OCI-LY7 (cell line): ENCODE data around the gene CNTF. TPM values are rescaled to one million over a fixed set of nuclear protein-coding genes. Genes with fewer than 3 reads are reported as not detected.

Experiments used
- BruUV-seq: library from RNA; stranded (reverse); fragments of 400-500 nt; replicated peaks from 2 replicates; lab custom pipeline; 2021; lab: Mats Ljungman, UMichigan
- CTCF ChIA-PET: fragments of 300-600 bp; sonication (Branson Sonifier 250); formaldehyde crosslinking; loops from one replicate; lab custom pipeline; 2022; ENCODE audit warnings: antibody characterized with exemption; ENCODE audit not compliant: unreplicated experiment; lab: Charles Lee
- POLR2A ChIA-PET: fragments of 300-600 bp; sonication (Branson Sonifier 250); formaldehyde crosslinking; loops from one replicate; lab custom pipeline; 2022; ENCODE audit warnings: antibody characterized with exemption; lab: Charles Lee
- DNase-seq: peaks from one replicate; pipeline ENCODE4 v3.0.0-alpha.2; 2015; ENCODE audit warnings: low spot score
- H2AFZ ChIP-seq: fragments of 200-600 bp; sonication (generic), shearing (Covaris generic); 2 replicates; pipeline ENCODE4 v1.6.1; 2014; ENCODE audit warnings: mild to moderate bottlenecking, antibody characterized with exemption, low read length, moderate library complexity
- H3K27ac ChIP-seq: fragments of 200-600 bp; sonication (generic); 2 replicates; pipeline ENCODE4 v1.5.1; 2014; ENCODE audit warnings: mixed run types, low read depth, mild to moderate bottlenecking, moderate library complexity, low read length, inconsistent platforms; ENCODE audit not compliant: poor library complexity, severe bottlenecking
- H3K36me3 ChIP-seq: fragments of 200-600 bp; sonication (generic); 2 replicates; pipeline ENCODE4 v1.6.1; 2014; ENCODE audit warnings: mild to moderate bottlenecking, antibody characterized with exemption, low read length, moderate library complexity, mixed read lengths; ENCODE audit not compliant: insufficient read depth
- H3K4me1 ChIP-seq: fragments of 200-600 bp; sonication (generic); 2 replicates; pipeline ENCODE4 v1.5.1; 2014; ENCODE audit warnings: mild to moderate bottlenecking, low read length; ENCODE audit not compliant: insufficient read depth, poor library complexity, severe bottlenecking
- H3K4me2 ChIP-seq: fragments of 200-600 bp; sonication (generic); 2 replicates; pipeline ENCODE4 v1.6.1; 2014; ENCODE audit warnings: mild to moderate bottlenecking, low read length
- H3K4me3 ChIP-seq: fragments of 200-600 bp; sonication (generic); 2 replicates; pipeline ENCODE4 v1.5.1; 2014; ENCODE audit warnings: mild to moderate bottlenecking, low read depth, low read length; ENCODE audit not compliant: poor library complexity, severe bottlenecking
- H3K79me2 ChIP-seq: fragments of 200-600 bp; sonication (generic); 2 replicates; pipeline ENCODE4 v1.6.1; 2016; ENCODE audit warnings: low read depth, mild to moderate bottlenecking, low read length, moderate library complexity, mixed read lengths; ENCODE audit not compliant: insufficient read depth
- H3K9me2 ChIP-seq: fragments of 200-600 bp; sonication (generic); 2 replicates; pipeline ENCODE4 v1.6.1; 2016; ENCODE audit warnings: mild to moderate bottlenecking, low read length, mixed read lengths; ENCODE audit not compliant: insufficient read depth
- H3K9me3 ChIP-seq: fragments of 200-600 bp; sonication (generic); 2 replicates; pipeline ENCODE4 v1.6.1; 2014; ENCODE audit warnings: mild to moderate bottlenecking, mixed run types, low read length, mixed read lengths
- H4K20me1 ChIP-seq: fragments of 200-600 bp; sonication (generic); 2 replicates; pipeline ENCODE4 v1.6.1; 2014; ENCODE audit warnings: mild to moderate bottlenecking, antibody characterized with exemption, low read length, moderate library complexity, mixed read lengths; ENCODE audit not compliant: insufficient read depth
- EZH2phosphoT487 ChIP-seq: fragments of 200-600 bp; sonication (generic); IDR thresholded peaks from 2 replicates; pipeline ENCODE4 v1.6.1; 2018; ENCODE audit warnings: low read depth, borderline replicate concordance, mild to moderate bottlenecking, mixed run types, antibody characterized with exemption, low read length, moderate library complexity, mixed read lengths
- intact Hi-C: fragments of 100-400 bp; cut with micrococcal nuclease; formaldehyde crosslinking; loops from one replicate; pipeline ENCODE4 v1.10.0; 2022; ENCODE audit not compliant: unreplicated experiment
- total RNA-seq, 2 experiments: library from RNA; depleted of rRNA in 1 of 2; stranded (reverse); fragments of >200 nt in 1 of 2; shearing (Covaris generic) in 1 of 2; gene quantifications; 2 replicates each; pipeline ENCODE4 v1.2.3, GENCODE V29; 2014 to 2022
- TF ChIP-seq, protein P1 (sequence below): fragments of 200-600 bp; sonication (generic); conservative IDR thresholded peaks from 2 replicates; pipeline ENCODE4 v1.5.1; 2014; ENCODE audit warnings: mild to moderate bottlenecking, antibody characterized with exemption, low read length, moderate library complexity, mixed read lengths

CNTF gene
- total RNA-seq, 2 experiments from 2014 or later: 3.3 to 3.4 TPM

DNA sequence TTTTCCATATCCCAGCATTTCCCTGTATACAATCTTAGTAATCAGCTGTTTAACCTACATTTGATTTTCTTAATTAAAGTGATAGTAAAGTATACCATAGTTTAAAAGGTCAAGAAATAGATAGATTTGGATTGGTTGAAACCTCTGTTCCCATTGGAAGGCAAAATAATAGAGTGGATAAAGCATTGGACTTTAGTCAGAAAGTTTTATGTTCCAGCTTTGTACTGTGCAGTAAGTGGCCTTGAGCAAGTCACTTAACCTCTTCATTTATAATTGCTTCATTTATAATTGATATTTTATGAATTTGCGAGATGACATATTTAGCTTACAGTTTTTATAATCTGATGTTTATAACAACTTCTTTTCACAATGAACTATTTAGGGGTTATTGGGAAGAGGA is 40.0 kb upstream of the CNTF start:
- no peak overlapping the region for H2AFZ ChIP-seq
- no peak for DNase-seq
- H3K9me2 ChIP-seq: no peaks in the 10 kb centered on the region
- intact Hi-C loops: loop anchor here (5.0 kb wide), 1 partner anchor 35 kb away; no protein-coding TSS in a partner anchor
- no peak overlapping the region for H3K27ac ChIP-seq
- no TSS peak for BruUV-seq
- peaks cover 46% of the 10 kb centered on the region for H4K20me1 ChIP-seq
- CTCF ChIA-PET: no interaction called here
- peaks cover 52% of the 10 kb centered on the region for H3K4me1 ChIP-seq
- no peak for TF ChIP-seq EZH2phosphoT487
- TF ChIP-seq, protein P1, sequence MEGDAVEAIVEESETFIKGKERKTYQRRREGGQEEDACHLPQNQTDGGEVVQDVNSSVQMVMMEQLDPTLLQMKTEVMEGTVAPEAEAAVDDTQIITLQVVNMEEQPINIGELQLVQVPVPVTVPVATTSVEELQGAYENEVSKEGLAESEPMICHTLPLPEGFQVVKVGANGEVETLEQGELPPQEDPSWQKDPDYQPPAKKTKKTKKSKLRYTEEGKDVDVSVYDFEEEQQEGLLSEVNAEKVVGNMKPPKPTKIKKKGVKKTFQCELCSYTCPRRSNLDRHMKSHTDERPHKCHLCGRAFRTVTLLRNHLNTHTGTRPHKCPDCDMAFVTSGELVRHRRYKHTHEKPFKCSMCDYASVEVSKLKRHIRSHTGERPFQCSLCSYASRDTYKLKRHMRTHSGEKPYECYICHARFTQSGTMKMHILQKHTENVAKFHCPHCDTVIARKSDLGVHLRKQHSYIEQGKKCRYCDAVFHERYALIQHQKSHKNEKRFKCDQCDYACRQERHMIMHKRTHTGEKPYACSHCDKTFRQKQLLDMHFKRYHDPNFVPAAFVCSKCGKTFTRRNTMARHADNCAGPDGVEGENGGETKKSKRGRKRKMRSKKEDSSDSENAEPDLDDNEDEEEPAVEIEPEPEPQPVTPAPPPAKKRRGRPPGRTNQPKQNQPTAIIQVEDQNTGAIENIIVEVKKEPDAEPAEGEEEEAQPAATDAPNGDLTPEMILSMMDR: no peak
- POLR2A ChIA-PET: interaction anchor here (1.0 kb wide), 2 partner anchors 14 to 28 kb away, joined by 3 read pairs; no protein-coding TSS in a partner anchor
- H3K9me3 ChIP-seq: no peaks in the 10 kb centered on the region
- peaks cover 79% of the 10 kb centered on the region for H3K79me2 ChIP-seq
- H3K36me3 ChIP-seq: peaks cover 67% of the 10 kb centered on the region
- peak overlapping the region; percentile 87 for H3K4me3 ChIP-seq
- peak overlapping the region; percentile 81 for H3K4me2 ChIP-seq

DNA sequence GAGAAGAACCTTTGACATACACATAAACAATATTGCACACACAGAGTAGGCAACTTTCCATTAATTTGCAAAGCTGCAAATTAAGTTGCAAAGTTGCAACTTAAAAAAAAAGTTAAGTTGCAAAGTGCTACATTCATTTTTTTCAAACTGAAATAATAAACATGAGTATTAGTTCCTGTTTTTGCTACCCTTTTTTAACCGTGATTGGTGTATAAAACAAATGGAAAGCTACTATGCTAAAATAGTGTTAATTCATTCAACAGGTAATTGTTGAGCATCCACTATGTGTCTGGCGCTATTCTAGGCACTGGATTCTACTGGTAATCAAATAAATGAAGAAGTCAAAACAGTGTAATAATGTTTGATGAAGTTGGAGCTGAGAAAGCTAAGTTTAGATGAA is 35.5 kb upstream of the CNTF start:
- H4K20me1 ChIP-seq: peaks cover 45% of the 10 kb centered on the region; the same call in 1 of the 2 replicates
- no peaks in the 10 kb centered on the region for H3K9me2 ChIP-seq
- H3K4me1 ChIP-seq: peaks cover 40% of the 10 kb centered on the region
- no TSS peak for BruUV-seq
- peaks cover 90% of the 10 kb centered on the region for H3K36me3 ChIP-seq
- peak overlapping the region; percentile 27 for H3K4me2 ChIP-seq
- no peak for DNase-seq
- CTCF ChIA-PET: no interaction called here
- H3K4me3 ChIP-seq: no peak overlapping the region
- no peaks in the 10 kb centered on the region for H3K9me3 ChIP-seq
- H3K79me2 ChIP-seq: peaks cover 100% of the 10 kb centered on the region
- H2AFZ ChIP-seq: no peak overlapping the region
- POLR2A ChIA-PET: interaction anchor here (0.6 to 2.1 kb wide), 6 partner anchors 11 to 45 kb away, joined by 3 to 6 read pairs (median 4); partner anchors contain the start of genes CNTF and LPXN
- TF ChIP-seq EZH2phosphoT487: no peak
- TF ChIP-seq, protein P1: no peak
- H3K27ac ChIP-seq: no peak overlapping the region
- intact Hi-C loops: no loop called here

DNA sequence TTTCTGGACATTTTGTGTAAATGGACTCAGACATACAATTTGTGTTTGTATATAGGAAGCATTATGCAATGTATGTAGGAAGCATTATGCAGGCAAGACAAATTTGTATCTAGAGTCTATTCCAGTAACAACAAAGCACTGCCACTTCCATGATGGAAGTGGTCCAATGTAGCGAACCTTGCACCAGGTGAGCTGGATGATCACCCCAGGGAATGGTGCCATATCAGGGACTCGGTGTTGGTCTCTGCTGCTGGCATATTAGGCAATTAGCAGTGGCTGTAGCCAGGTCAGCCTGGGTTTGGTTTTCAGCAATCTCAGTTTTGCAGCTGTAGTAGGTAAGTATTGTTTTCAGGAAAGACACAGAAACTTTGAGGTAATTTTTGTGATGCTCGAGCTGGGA is 30.8 kb upstream of the CNTF start:
- no peak overlapping the region for H3K4me3 ChIP-seq
- intact Hi-C loops: no loop called here
- no peak overlapping the region for H2AFZ ChIP-seq
- peaks cover 29% of the 10 kb centered on the region; the same call in 1 of the 2 replicates for H4K20me1 ChIP-seq
- no peak overlapping the region for H3K4me2 ChIP-seq
- ChIA-PET CTCF (no interaction called here), POLR2A (interaction anchor here (0.6 to 1.0 kb wide), 2 partner anchors 33 to 1734 kb away, joined by 5 to 8 read pairs; no protein-coding TSS in a partner anchor)
- H3K79me2 ChIP-seq: peaks cover 99% of the 10 kb centered on the region
- DNase-seq: no peak
- H3K4me1 ChIP-seq: peaks cover 8% of the 10 kb centered on the region
- no peaks in the 10 kb centered on the region for H3K9me2 ChIP-seq
- no TSS peak for BruUV-seq
- no peak overlapping the region for H3K27ac ChIP-seq
- no peaks in the 10 kb centered on the region for H3K9me3 ChIP-seq
- TF ChIP-seq, protein P1: no peak
- TF ChIP-seq EZH2phosphoT487: no peak
- peaks cover 93% of the 10 kb centered on the region for H3K36me3 ChIP-seq
